NCI-H2171 (cell line): ENCODE results near the gene ZNF217.
"Not testable (repeated sequence)": the region's sequence is repeated elsewhere in the genome, so short reads cannot be mapped to it uniquely, and the experiment has no call there.

ENCODE experiments used
- DNase-seq: peaks from one replicate; lab custom pipeline; 2025; lab: John Stamatoyannopoulos, UW

ZNF217 gene

GRCh38 chr20:53583660-53584549 lies 9.7 kb downstream of the ZNF217 start:
- not testable (repeated sequence) for DNase-seq

- no peak for DNase-seq
These were observed 10.9 kb downstream of the ZNF217 start for GRCh38 chr20:53582574-53583351.

GRCh38 chr20:53582251-53582570 lies 11.4 kb downstream of the ZNF217 start:
- no peak for DNase-seq

- DNase-seq, result no peak
These were observed 12.0 kb downstream of the ZNF217 start for GRCh38 chr20:53581444-53582250.

- no peak for DNase-seq
These were observed 13.1 kb downstream of the ZNF217 start for GRCh38 chr20:53580376-53581111.

- no peak for DNase-seq
These were observed 13.9 kb downstream of the ZNF217 start for GRCh38 chr20:53579581-53580375.

GRCh38 chr20:53579266-53579580 lies 14.4 kb downstream of the ZNF217 start:
- DNase-seq, result no peak

- peak; percentile 89 for DNase-seq
These were observed 15.0 kb downstream of the ZNF217 start for GRCh38 chr20:53578492-53579222.

- no peak for DNase-seq
These were observed 16.9 kb downstream of the ZNF217 start for GRCh38 chr20:53576586-53577318.

GRCh38 chr20:53576195-53576580 lies 17.5 kb downstream of the ZNF217 start:
- DNase-seq, result no peak

- no peak for DNase-seq
These were observed 18.0 kb downstream of the ZNF217 start for GRCh38 chr20:53575481-53576194.

- no peak for DNase-seq
These were observed 18.8 kb downstream of the ZNF217 start for GRCh38 chr20:53574819-53575218.

- no peak for DNase-seq
These were observed 19.3 kb downstream of the ZNF217 start for GRCh38 chr20:53574259-53574789.

- DNase-seq, result no peak
These were observed 21.9 kb downstream of the ZNF217 start for GRCh38 chr20:53571555-53572286.

GRCh38 chr20:53570446-53571276 lies 23.0 kb downstream of the ZNF217 start:
- DNase-seq, result no peak

- no peak for DNase-seq
These were observed 23.9 kb downstream of the ZNF217 start for GRCh38 chr20:53569606-53570307.
